H9 (cell line): Measurements from ENCODE around the gene ALKBH5. TPM values are rescaled to one million over a fixed set of nuclear protein-coding genes. Genes with fewer than 3 reads are reported as not detected.
A peak's percentile ranks its signal among the peaks of the same experiment; 100 is the strongest.

ENCODE experiments used
- DNase-seq: peaks from one replicate; pipeline ENCODE4 v3.0.0-alpha.2; 2017
- H2AFZ ChIP-seq: one replicate; pipeline ENCODE4 v1.6.1; 2013; ENCODE audit warnings: mild to moderate bottlenecking, low read length, control low read depth, moderate library complexity
- H2AK5ac ChIP-seq: 2 replicates; pipeline ENCODE4 v1.6.1; 2013; ENCODE audit warnings: low read length, control low read depth, mixed read lengths; ENCODE audit not compliant: insufficient read length
- H2BK120ac ChIP-seq: one replicate; pipeline ENCODE4 v1.6.1; 2013; ENCODE audit warnings: low read depth, mild to moderate bottlenecking, low read length, control low read depth, inconsistent platforms; ENCODE audit not compliant: poor library complexity, severe bottlenecking
- H2BK12ac ChIP-seq: 2 replicates; pipeline ENCODE4 v1.6.1; 2013; ENCODE audit warnings: low read length, control low read depth, mixed read lengths, low read depth; ENCODE audit not compliant: insufficient read length
- H2BK15ac ChIP-seq: 2 replicates; pipeline ENCODE4 v1.6.1; 2013; ENCODE audit warnings: low read depth, low read length, control low read depth
- H2BK20ac ChIP-seq: one replicate; pipeline ENCODE4 v1.6.1; 2013; ENCODE audit warnings: low read depth, mild to moderate bottlenecking, low read length, control low read depth, inconsistent platforms; ENCODE audit not compliant: poor library complexity, severe bottlenecking
- H2BK5ac ChIP-seq: 2 replicates; pipeline ENCODE4 v1.6.1; 2013; ENCODE audit warnings: low read length, control low read depth, mixed read lengths; ENCODE audit not compliant: insufficient read length
- H3K14ac ChIP-seq: 2 replicates; pipeline ENCODE4 v1.6.1; 2013; ENCODE audit warnings: low read length, control low read depth; ENCODE audit not compliant: insufficient read depth
- H3K18ac ChIP-seq: 2 replicates; pipeline ENCODE4 v1.6.1; 2013; ENCODE audit warnings: low read depth, mild to moderate bottlenecking, mixed read lengths, low read length, control low read depth; ENCODE audit not compliant: insufficient read length
- H3K23ac ChIP-seq: 2 replicates; pipeline ENCODE4 v1.6.1; 2013; ENCODE audit warnings: low read length, control low read depth, mixed read lengths, low read depth; ENCODE audit not compliant: insufficient read length
- H3K23me2 ChIP-seq: 2 replicates; pipeline ENCODE4 v1.6.1; 2013; ENCODE audit warnings: low read depth, mild to moderate bottlenecking, mixed read lengths, low read length, control low read depth; ENCODE audit not compliant: insufficient read length, poor library complexity, severe bottlenecking
- H3K27ac ChIP-seq: 2 replicates; pipeline ENCODE4 v1.5.1; 2013; ENCODE audit warnings: low read length, control low read depth, mixed read lengths, low read depth; ENCODE audit not compliant: insufficient read length
- H3K27me3 ChIP-seq: 2 replicates; pipeline ENCODE4 v1.6.1; 2013; ENCODE audit warnings: low read length, control low read depth, inconsistent platforms; ENCODE audit not compliant: insufficient read depth
- H3K4ac ChIP-seq: 2 replicates; pipeline ENCODE4 v1.6.1; 2013; ENCODE audit warnings: low read depth, mild to moderate bottlenecking, control low read depth, inconsistent platforms, low read length, moderate library complexity
- H3K4me1 ChIP-seq: 2 replicates; pipeline ENCODE4 v1.6.1; 2013; ENCODE audit warnings: low read length, control low read depth, inconsistent platforms; ENCODE audit not compliant: insufficient read depth
- H3K4me2 ChIP-seq: 2 replicates; pipeline ENCODE4 v1.6.1; 2013; ENCODE audit warnings: low read length, control low read depth, mixed read lengths; ENCODE audit not compliant: insufficient read length, insufficient read depth
- H3K56ac ChIP-seq: 2 replicates; pipeline ENCODE4 v1.6.1; 2013; ENCODE audit warnings: low read depth, mild to moderate bottlenecking, mixed read lengths, low read length, control low read depth; ENCODE audit not compliant: insufficient read length
- H3K79me1 ChIP-seq: 2 replicates; pipeline ENCODE4 v1.6.1; 2013; ENCODE audit warnings: low read depth, mild to moderate bottlenecking, moderate library complexity, low read length, control low read depth, inconsistent platforms; ENCODE audit not compliant: insufficient read depth, poor library complexity, severe bottlenecking
- H3K79me2 ChIP-seq: 2 replicates; pipeline ENCODE4 v1.6.1; 2013; ENCODE audit warnings: low read length, control low read depth, inconsistent platforms; ENCODE audit not compliant: insufficient read depth
- H3K9ac ChIP-seq: 2 replicates; pipeline ENCODE4 v1.6.1; 2013; ENCODE audit warnings: low read length, control low read depth, mixed read lengths; ENCODE audit not compliant: insufficient read length; ENCODE audit errors: extremely low read depth
- H3K9me3 ChIP-seq: one replicate; pipeline ENCODE4 v1.6.1; 2013; ENCODE audit warnings: low read depth, low read length, inconsistent platforms; ENCODE audit not compliant: control insufficient read depth
- H3T11ph ChIP-seq: one replicate; pipeline ENCODE4 v1.6.1; 2013; ENCODE audit warnings: mild to moderate bottlenecking, low read length, control low read depth, inconsistent platforms
- H4K20me1 ChIP-seq: one replicate; pipeline ENCODE4 v1.6.1; 2013; ENCODE audit not compliant: control insufficient read depth, insufficient read length, insufficient read depth
- H4K5ac ChIP-seq: 2 replicates; pipeline ENCODE4 v1.6.1; 2013; ENCODE audit warnings: low read depth, mild to moderate bottlenecking, mixed read lengths, low read length, control low read depth; ENCODE audit not compliant: insufficient read length
- H4K8ac ChIP-seq: replicated peaks from 2 replicates; pipeline ENCODE4 v1.6.1; 2013; ENCODE audit warnings: low read length, control low read depth, mixed read lengths, low read depth; ENCODE audit not compliant: insufficient read length
- H4K91ac ChIP-seq: 2 replicates; pipeline ENCODE4 v1.6.1; 2013; ENCODE audit warnings: low read depth, mild to moderate bottlenecking, moderate library complexity, mixed read lengths, low read length, control low read depth; ENCODE audit not compliant: insufficient read length
- H3K27ac Mint-ChIP-seq, 3 experiments: 2 replicates in 2 of 3; 3 replicates in 1 of 3; pipeline ENCODE4 v1.8.0; 2020 to 2021; ENCODE audit warnings: mixed read lengths in 3 of 3, mild to moderate bottlenecking in 1 of 3, moderate library complexity in 1 of 3
- H3K27me3 Mint-ChIP-seq: 2 replicates; pipeline ENCODE4 v1.8.0; 2021; ENCODE audit warnings: low read depth, mild to moderate bottlenecking, moderate library complexity, mixed read lengths
- H3K36me3 Mint-ChIP-seq, 3 experiments: 2 replicates in 2 of 3; 3 replicates in 1 of 3; pipeline ENCODE4 v1.8.0; 2020 to 2021; ENCODE audit warnings: low read depth in 3 of 3, mixed read lengths in 3 of 3; ENCODE audit not compliant: insufficient read depth in 1 of 3
- H3K4me1 Mint-ChIP-seq, 2 experiments: 2 replicates each; pipeline ENCODE4 v1.8.0; 2020; ENCODE audit warnings: mixed read lengths in 2 of 2
- H3K4me3 Mint-ChIP-seq, 2 experiments: 2 replicates in 1 of 2; 3 replicates in 1 of 2; pipeline ENCODE4 v1.8.0; 2020 to 2021; ENCODE audit warnings: mild to moderate bottlenecking in 2 of 2, mixed read lengths in 2 of 2, moderate library complexity in 1 of 2
- H3K9me3 Mint-ChIP-seq, 2 experiments: 2 replicates in 1 of 2; 3 replicates in 1 of 2; pipeline ENCODE4 v1.8.0; 2020; ENCODE audit warnings: mild to moderate bottlenecking in 2 of 2, mixed read lengths in 2 of 2, moderate library complexity in 1 of 2
- WGBS: extraction: QIAGEN DNeasy Blood & Tissue Kit; methylation state at CpG from one replicate; pipeline ENCODE4 v1.1.7; 2013; ENCODE audit warnings: missing lambda C conversion rate, low lambda C conversion rate, mixed read lengths; ENCODE audit not compliant: insufficient read length; ENCODE audit errors: extremely low coverage; 5-methylcytosine and 5-hydroxymethylcytosine counted together
- total RNA-seq: library from RNA; stranded (reverse); gene quantifications from 2 replicates; pipeline ENCODE4 v1.2.1, GENCODE V29; 2021
- TF ChIP-seq, protein P1 (sequence below): fragments of 200-600 bp; sonication (generic); conservative IDR thresholded peaks from 3 replicates; pipeline ENCODE4 v1.8.0; 2021; ENCODE audit warnings: antibody characterized with exemption, mild to moderate bottlenecking

The ALKBH5 gene
- total RNA-seq, 1 experiment from 2014 or later = 89.8 TPM

DNA sequence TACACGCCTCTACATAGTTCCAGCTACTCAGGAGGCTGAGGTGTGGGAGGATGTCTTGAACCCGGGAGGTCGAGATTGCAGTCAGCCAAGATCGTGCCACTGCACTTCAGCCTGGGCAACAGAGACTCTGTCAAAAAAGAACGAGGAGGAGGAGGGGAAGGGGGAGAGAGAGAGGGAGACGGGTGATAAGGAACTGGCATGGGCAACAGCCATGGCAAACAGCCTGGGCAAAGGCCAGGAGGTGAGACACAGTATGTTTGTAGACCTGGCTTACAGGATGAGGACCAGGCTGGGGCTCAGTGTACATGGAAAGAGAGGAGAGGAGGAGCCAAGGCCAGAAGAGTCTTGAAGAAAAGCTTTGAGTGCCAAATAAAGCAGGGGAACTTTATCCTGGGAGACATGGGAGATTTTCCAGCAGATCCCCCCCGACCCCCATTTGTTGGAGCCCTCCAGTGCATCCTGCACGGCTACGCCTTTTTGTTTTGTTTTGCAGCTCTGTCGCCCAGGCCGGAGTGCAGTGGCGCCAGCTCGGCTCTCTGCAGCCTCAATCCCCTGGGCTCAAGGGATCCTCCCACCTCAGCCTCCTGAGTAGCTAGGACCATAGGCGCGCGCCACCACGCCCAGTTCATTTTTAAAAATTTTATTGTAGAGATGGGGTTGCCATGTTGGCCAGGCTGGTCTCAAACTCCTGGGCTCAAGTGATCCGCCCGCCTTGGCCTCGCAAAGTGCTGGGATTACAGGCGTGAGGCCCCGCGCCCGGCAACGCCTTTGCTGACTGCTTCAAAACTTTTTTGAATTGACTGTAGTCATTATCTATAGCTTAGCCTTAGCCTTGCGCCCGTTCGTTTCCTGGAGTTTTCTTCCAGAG, 1.3 kb upstream of the ALKBH5 start:
- peak overlapping the region; percentile 92 to 95 for H3K4me3 Mint-ChIP-seq
- H4K91ac ChIP-seq = no peak overlapping the region
- H3K56ac ChIP-seq = no peak overlapping the region
- no peak overlapping the region for H2BK15ac ChIP-seq
- no peak overlapping the region for H3T11ph ChIP-seq
- peak; percentile 50 for DNase-seq
- H4K8ac ChIP-seq = no peak overlapping the region
- peaks cover 8 to 21% (median 8%) of the 10 kb centered on the region in 3 experiments; a peak in 6 of 7 replicates for H3K36me3 Mint-ChIP-seq
- H3K18ac ChIP-seq = peak overlapping the region; percentile 52
- peaks cover 9% of the 10 kb centered on the region; the same call in 1 of the 2 replicates for H3K4me1 ChIP-seq
- no peak overlapping the region for H2BK120ac ChIP-seq
- no peak overlapping the region for H4K5ac ChIP-seq
- H3K9me3 ChIP-seq = no peaks in the 10 kb centered on the region
- H3K27me3 Mint-ChIP-seq = no peaks in the 10 kb centered on the region
- no CpG with 5 or more reads among the region's 28 CpGs for WGBS
- H3K14ac ChIP-seq = peak overlapping the region; percentile 91; the same call in 1 of the 2 replicates
- H2BK5ac ChIP-seq = no peak overlapping the region
- no peak overlapping the region for H3K4ac ChIP-seq
- H3K27ac Mint-ChIP-seq = peak overlapping the region; percentile 99 to 100 (median 99)
- H2AK5ac ChIP-seq = no peak overlapping the region
- no peaks in the 10 kb centered on the region for H4K20me1 ChIP-seq
- no peaks in the 10 kb centered on the region; a peak in 1 of 5 replicates for H3K9me3 Mint-ChIP-seq
- peak overlapping the region; percentile 37 for H3K4me2 ChIP-seq
- no peaks in the 10 kb centered on the region for H3K27me3 ChIP-seq
- peaks cover 21% of the 10 kb centered on the region for H3K23me2 ChIP-seq
- H3K79me2 ChIP-seq = peaks cover 27% of the 10 kb centered on the region; the same call in 1 of the 2 replicates
- H3K4me1 Mint-ChIP-seq = peaks cover 38 to 48% of the 10 kb centered on the region in 2 experiments
- TF ChIP-seq, protein P1, sequence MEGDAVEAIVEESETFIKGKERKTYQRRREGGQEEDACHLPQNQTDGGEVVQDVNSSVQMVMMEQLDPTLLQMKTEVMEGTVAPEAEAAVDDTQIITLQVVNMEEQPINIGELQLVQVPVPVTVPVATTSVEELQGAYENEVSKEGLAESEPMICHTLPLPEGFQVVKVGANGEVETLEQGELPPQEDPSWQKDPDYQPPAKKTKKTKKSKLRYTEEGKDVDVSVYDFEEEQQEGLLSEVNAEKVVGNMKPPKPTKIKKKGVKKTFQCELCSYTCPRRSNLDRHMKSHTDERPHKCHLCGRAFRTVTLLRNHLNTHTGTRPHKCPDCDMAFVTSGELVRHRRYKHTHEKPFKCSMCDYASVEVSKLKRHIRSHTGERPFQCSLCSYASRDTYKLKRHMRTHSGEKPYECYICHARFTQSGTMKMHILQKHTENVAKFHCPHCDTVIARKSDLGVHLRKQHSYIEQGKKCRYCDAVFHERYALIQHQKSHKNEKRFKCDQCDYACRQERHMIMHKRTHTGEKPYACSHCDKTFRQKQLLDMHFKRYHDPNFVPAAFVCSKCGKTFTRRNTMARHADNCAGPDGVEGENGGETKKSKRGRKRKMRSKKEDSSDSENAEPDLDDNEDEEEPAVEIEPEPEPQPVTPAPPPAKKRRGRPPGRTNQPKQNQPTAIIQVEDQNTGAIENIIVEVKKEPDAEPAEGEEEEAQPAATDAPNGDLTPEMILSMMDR = no peak
- peaks cover 4% of the 10 kb centered on the region for H3K79me1 ChIP-seq
- no peak overlapping the region for H2AFZ ChIP-seq
- H2BK20ac ChIP-seq = no peak overlapping the region
- H2BK12ac ChIP-seq = no peak overlapping the region
- peak overlapping the region; percentile 62 for H3K27ac ChIP-seq
- no peak overlapping the region for H3K23ac ChIP-seq
- H3K9ac ChIP-seq = peak overlapping the region; percentile 68
